T-cell (primary cell): Measurements from ENCODE around the gene IDH3A. TPM values are rescaled to one million over a fixed set of nuclear protein-coding genes. Genes with fewer than 3 reads are reported as not detected.

Experiments used
- ATAC-seq, 4 experiments: fragments of 200-7000 bp in 3 of 4; fragments of 150-1000 bp in 1 of 4; cut with Tn5 transposase; replicated peaks in 1 of 4; 1 replicate in 3 of 4; 2 replicates in 1 of 4; pipeline ENCODE4 v1.10.0; 2021; ENCODE audit warnings: moderate library complexity in 3 of 4, mild to moderate bottlenecking in 2 of 4, moderate number of reproducible peaks in 1 of 4
- CTCF ChIA-PET, 2 donors: fragments of 300-600 bp; sonication (Branson Sonifier 250); formaldehyde crosslinking; loops; one replicate each; lab custom pipeline; 2022; ENCODE audit warnings: antibody characterized with exemption in 2 of 2; lab: Charles Lee
- POLR2A ChIA-PET, 2 donors: fragments of 300-600 bp; sonication (Branson Sonifier 250); formaldehyde crosslinking; loops; one replicate each; lab custom pipeline; 2022; ENCODE audit warnings: antibody characterized with exemption in 2 of 2; lab: Charles Lee
- DNase-seq, 35 experiments: peaks; one replicate each; pipeline versions ENCODE4 v3.0.0 to v3.0.0-alpha.2; 2013 to 2023
- H3K27ac ChIP-seq: one replicate; pipeline ENCODE4 v1.5.1; 2013; ENCODE audit warnings: low read length
- H3K27me3 ChIP-seq, 2 experiments: replicated peaks in 1 of 2; 1 replicate in 1 of 2; 2 replicates in 1 of 2; pipeline versions ENCODE4 v1.6.1 to v1.7.0; 2013; ENCODE audit warnings: low read length in 1 of 2, mixed read lengths in 1 of 2; ENCODE audit not compliant: control insufficient read depth in 2 of 2, insufficient read depth in 2 of 2; ENCODE audit errors: extremely low read depth in 1 of 2
- H3K36me3 ChIP-seq, 2 donors: 1 replicate in 1 of 2; 2 replicates in 1 of 2; pipeline versions ENCODE4 v1.6.1 to v1.7.0; 2013; ENCODE audit warnings: low read length in 1 of 2; ENCODE audit not compliant: control insufficient read depth in 2 of 2, insufficient read depth in 1 of 2; ENCODE audit errors: extremely low read depth in 1 of 2
- H3K4me1 ChIP-seq, 2 experiments: 1 replicate in 1 of 2; 2 replicates in 1 of 2; pipeline versions ENCODE4 v1.6.1 to v1.7.0; 2013; ENCODE audit warnings: low read length in 2 of 2, mixed read lengths in 1 of 2; ENCODE audit not compliant: insufficient read depth in 2 of 2, control insufficient read depth in 1 of 2; ENCODE audit errors: extremely low read depth in 1 of 2
- H3K4me3 ChIP-seq, 2 donors: 1 replicate in 1 of 2; 2 replicates in 1 of 2; pipeline versions ENCODE4 v1.5.1 to v1.7.0; 2013; ENCODE audit warnings: mild to moderate bottlenecking in 2 of 2, low read length in 1 of 2, moderate library complexity in 1 of 2; ENCODE audit not compliant: control insufficient read depth in 1 of 2; ENCODE audit errors: extremely low read depth in 1 of 2
- H3K9me3 ChIP-seq: 2 replicates; pipeline ENCODE4 v1.7.0; 2013
- H3K27ac Mint-ChIP-seq, 2 donors: one replicate each; pipeline ENCODE4 v1.8.0; 2020 to 2021; ENCODE audit warnings: mild to moderate bottlenecking in 2 of 2, mixed read lengths in 2 of 2
- H3K27me3 Mint-ChIP-seq, 2 donors: one replicate each; pipeline ENCODE4 v1.8.0; 2021 to 2022; ENCODE audit warnings: mixed read lengths in 2 of 2
- H3K36me3 Mint-ChIP-seq: one replicate; pipeline ENCODE4 v1.8.0; 2021; ENCODE audit warnings: mixed read lengths
- H3K4me1 Mint-ChIP-seq, 3 donors: one replicate each; pipeline ENCODE4 v1.8.0; 2020 to 2022; ENCODE audit warnings: mixed read lengths in 3 of 3, mild to moderate bottlenecking in 1 of 3
- H3K4me3 Mint-ChIP-seq, 3 donors: one replicate each; pipeline ENCODE4 v1.8.0; 2020 to 2022; ENCODE audit warnings: mild to moderate bottlenecking in 3 of 3, mixed read lengths in 3 of 3, moderate library complexity in 3 of 3
- H3K9me3 Mint-ChIP-seq, 3 donors: one replicate each; pipeline ENCODE4 v1.8.0; 2020 to 2022; ENCODE audit warnings: mixed read lengths in 3 of 3
- WGBS: methylation state at CpG from one replicate; pipeline ENCODE4 v1.1.5; 2013; ENCODE audit warnings: missing lambda C conversion rate; ENCODE audit not compliant: insufficient coverage; 5-methylcytosine and 5-hydroxymethylcytosine counted together
- total RNA-seq, 35 experiments: library from RNA in 6 of 35; stranded (reverse) in 6 of 35; fragments of 120-200 nt in 1 of 35; gene quantifications; one replicate each; pipeline versions ENCODE4 v1.2.1 to v1.2.4 and lab custom pipeline; 2013 to 2026

Gene IDH3A
- total RNA-seq, 5 donors from 2014 or later (not counting 1 experiment from before 2014, with no cell fraction given) = 40.3 to 64.7 (median 48.5) TPM

DNA sequence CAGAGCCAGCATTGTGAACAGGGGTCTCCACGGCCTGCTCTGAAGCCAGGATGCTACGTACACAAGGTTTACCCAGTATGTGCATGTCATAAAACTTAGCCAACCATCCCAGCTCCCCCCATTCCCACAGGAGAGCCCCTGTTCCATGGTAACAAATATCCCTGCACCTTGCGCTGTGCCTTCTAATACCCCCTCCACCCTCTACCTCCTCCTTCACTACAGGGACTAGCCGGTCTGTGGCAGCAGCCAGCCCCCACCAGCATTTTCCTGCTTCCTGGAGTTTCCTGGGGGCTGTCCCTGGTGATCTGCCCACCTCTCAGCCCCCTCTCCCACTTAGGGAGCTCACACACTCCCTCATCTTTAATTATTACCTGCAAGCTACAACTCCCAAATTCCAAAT is 64.8 kb downstream of the IDH3A start:
- peaks cover 0 to 23% of the 10 kb centered on the region in 2 experiments for H3K27me3 ChIP-seq
- Mint-ChIP-seq H3K27ac (no peak overlapping the region), H3K4me3 (no peak overlapping the region), H3K9me3 (no peaks in the 10 kb centered on the region), H3K36me3 (no peaks in the 10 kb centered on the region), H3K4me1 (no peaks in the 10 kb centered on the region), H3K27me3 (peaks cover 3 to 15% of the 10 kb centered on the region in 2 donors)
- WGBS = 82% methylated on average over 3 of the region's 4 CpGs
- H3K4me3 ChIP-seq = no peak overlapping the region
- no peaks in the 10 kb centered on the region for H3K4me1 ChIP-seq
- ATAC-seq (no peak), DNase-seq (no peak)
- H3K36me3 ChIP-seq = no peaks in the 10 kb centered on the region
- POLR2A ChIA-PET = no interaction called here
- H3K9me3 ChIP-seq = no peaks in the 10 kb centered on the region
- no peak overlapping the region for H3K27ac ChIP-seq
- CTCF ChIA-PET = no interaction called here

GRCh38 chr15:78216276-78217104 is 67.3 kb downstream of the IDH3A start:
- ATAC-seq (no peak), DNase-seq (no peak)
- Mint-ChIP-seq H3K27me3 (peaks cover 8 to 15% of the 10 kb centered on the region in 2 donors), H3K27ac (no peak overlapping the region), H3K36me3 (no peaks in the 10 kb centered on the region), H3K4me3 (no peak overlapping the region), H3K4me1 (no peaks in the 10 kb centered on the region), H3K9me3 (no peaks in the 10 kb centered on the region)
- 94% methylated on average over 6 of the region's 7 CpGs for WGBS
- Histone ChIP-seq H3K4me1 (no peaks in the 10 kb centered on the region), H3K27me3 (peaks cover 0 to 23% of the 10 kb centered on the region in 2 experiments), H3K9me3 (no peaks in the 10 kb centered on the region), H3K36me3 (no peaks in the 10 kb centered on the region), H3K27ac (no peak overlapping the region), H3K4me3 (no peak overlapping the region)
- ChIA-PET CTCF (no interaction called here), POLR2A (no interaction called here)

- no CpG with 5 or more reads among the region's 1 CpG for WGBS
These were observed 71.6 kb downstream of the IDH3A start for GRCh38 chr15:78220713-78221112.

More at GRCh38 chr15:78220713-78221112, 71.6 kb downstream of the IDH3A start:
- Histone ChIP-seq H3K4me3 (no peak overlapping the region), H3K36me3 (no peaks in the 10 kb centered on the region), H3K9me3 (no peaks in the 10 kb centered on the region), H3K4me1 (peaks cover 0 to 3% of the 10 kb centered on the region in 2 experiments), H3K27ac (no peak overlapping the region), H3K27me3 (peaks cover 0 to 2% of the 10 kb centered on the region in 2 experiments)
- POLR2A ChIA-PET = no interaction called here
- no peaks in the 10 kb centered on the region for H3K9me3 Mint-ChIP-seq
- H3K27me3 Mint-ChIP-seq = peaks cover 3 to 5% of the 10 kb centered on the region in 2 donors
- H3K36me3 Mint-ChIP-seq = no peaks in the 10 kb centered on the region
- H3K4me3 Mint-ChIP-seq = no peak overlapping the region
- ATAC-seq (no peak), DNase-seq (no peak)
- CTCF ChIA-PET = no interaction called here
- H3K27ac Mint-ChIP-seq = no peak overlapping the region
- H3K4me1 Mint-ChIP-seq = peaks cover 0 to 12% (median 8%) of the 10 kb centered on the region in 3 donors

Other genes starting within 250 kb of the IDH3A start
- gene TBC1D2B, start 71.7 kb upstream of the IDH3A start, total RNA-seq = 100 to 1,000 TPM in 3 of 5 donors, 10 to 100 TPM in 2; 86.1 to 106 (median 101) TPM
- not detected for gene SH2D7, start 56.8 kb upstream of the IDH3A start, total RNA-seq
- gene CIB2, start 17.9 kb upstream of the IDH3A start, total RNA-seq = 1 to 10 TPM in 4 of 5 donors, under 1 TPM in 1; 0.72 to 2.8 (median 2.0) TPM
- gene ACSBG1, start 85.2 kb downstream of the IDH3A start, total RNA-seq = not detected
- gene DNAJA4, start 115.2 kb downstream of the IDH3A start, total RNA-seq = 10 to 100 TPM; 29.0 to 50.4 (median 32.6) TPM
- 10 to 100 TPM; 25.6 to 42.8 (median 33.5) TPM for gene SKIC8, start 150.2 kb downstream of the IDH3A start, total RNA-seq
- under 1 TPM in 2 of 5 donors, not detected in 3; 0.47 to 0.99 TPM for gene CRABP1, start 191.0 kb downstream of the IDH3A start, total RNA-seq